GM21526 (cell line): ENCODE data around the gene INTS3.
"Not testable (repeated sequence)": the region's sequence is repeated elsewhere in the genome, so short reads cannot be mapped to it uniquely, and the experiment has no call there.

Experiments
- ATAC-seq: cut with Tn5 transposase; IDR thresholded peaks from one replicate; pipeline ENCODE4 v1.9.1; 2021; ENCODE audit warnings: moderate library complexity; ENCODE audit not compliant: unreplicated experiment, low FRiP score

INTS3 gene

DNA sequence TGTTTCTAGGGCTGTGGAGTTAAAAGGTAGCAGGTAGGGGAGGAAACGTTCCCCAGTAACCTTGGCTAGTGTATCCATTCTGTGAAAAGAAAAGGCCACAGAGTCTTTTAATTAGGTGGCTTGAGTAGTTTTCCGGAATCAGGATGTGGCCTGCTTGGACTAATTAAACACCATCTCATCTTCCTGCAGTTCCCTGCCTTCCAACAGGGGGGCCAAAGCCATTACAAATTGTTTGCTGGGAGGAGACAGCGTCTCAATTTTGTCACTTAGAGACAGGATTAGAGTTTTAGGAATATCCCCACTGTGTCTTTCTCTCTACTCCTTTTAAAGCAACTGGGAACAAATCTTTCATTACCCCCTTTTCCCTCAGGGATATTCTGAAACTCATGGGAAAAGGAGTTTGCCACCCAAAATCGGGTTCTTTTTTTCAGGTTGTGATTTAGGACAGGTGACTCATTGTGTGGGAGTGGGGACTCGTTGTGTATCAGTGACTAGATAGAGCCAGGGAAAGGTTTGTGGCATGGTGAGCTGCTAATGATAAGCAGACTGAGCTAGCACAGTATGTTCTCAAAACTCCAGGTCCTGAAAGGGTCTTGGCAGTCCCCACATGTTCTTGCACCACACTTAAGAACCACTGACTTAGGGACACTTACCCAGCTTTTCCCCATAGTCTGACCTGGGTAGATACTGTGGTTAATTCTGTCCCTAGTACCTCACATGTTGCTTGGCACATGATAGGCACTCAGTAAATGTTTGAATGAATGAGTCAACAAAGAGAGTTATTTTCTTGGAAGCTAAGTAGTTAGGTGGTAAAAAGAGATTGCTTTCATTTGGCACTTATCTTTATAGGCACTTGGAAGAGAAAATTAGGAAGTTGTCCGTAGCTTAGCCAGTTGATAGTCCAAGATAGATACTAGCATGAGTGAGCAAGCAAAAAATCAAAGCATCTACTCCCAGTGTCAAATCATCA lies 22.5 kb downstream of the INTS3 start:
- no peak for ATAC-seq

GRCh38 chr1:153752072-153752471 lies 24.2 kb downstream of the INTS3 start:
- no peak for ATAC-seq

GRCh38 chr1:153752571-153753195 lies 24.8 kb downstream of the INTS3 start:
- ATAC-seq = no peak

DNA sequence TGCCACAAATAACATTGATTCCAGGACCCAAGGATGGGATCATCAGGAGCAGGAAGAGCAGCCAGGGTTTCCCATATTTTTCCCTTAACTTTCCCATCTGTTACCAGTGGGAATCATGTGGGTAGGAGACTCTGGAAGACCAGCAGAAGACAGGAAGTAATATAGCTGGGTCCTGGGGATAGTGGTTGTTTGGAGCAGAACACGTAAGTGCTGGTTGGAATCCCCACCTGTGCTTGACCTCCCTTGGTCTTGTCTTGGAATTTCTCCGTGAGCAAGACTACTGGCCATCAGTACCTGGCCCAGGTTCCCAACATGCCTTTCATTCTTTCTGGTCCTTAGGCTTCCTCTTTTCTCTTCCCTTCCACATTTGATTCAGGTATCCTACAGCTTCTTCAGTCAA lies 26.4 kb downstream of the INTS3 start:
- ATAC-seq = no peak

DNA sequence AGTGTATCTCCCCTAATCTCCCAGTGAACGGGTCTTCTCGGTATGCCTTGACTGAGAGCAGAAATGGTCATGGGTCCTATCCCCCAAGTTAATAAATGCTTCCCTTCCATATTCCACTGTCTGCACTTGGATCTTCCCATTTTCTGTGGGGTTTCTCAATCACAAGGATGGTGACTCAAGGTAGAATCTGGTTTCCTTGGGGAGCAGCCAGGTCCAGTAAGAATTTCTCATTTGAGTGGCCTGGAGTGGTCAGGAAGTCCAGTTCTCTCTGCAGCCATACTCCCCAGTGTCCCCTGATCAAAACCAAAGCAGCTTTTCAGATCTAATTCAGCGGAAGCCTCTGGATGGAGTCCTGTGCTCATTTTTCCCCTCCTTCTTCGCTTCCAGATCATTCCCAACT lies 32.6 kb downstream of the INTS3 start:
- ATAC-seq = no peak

DNA sequence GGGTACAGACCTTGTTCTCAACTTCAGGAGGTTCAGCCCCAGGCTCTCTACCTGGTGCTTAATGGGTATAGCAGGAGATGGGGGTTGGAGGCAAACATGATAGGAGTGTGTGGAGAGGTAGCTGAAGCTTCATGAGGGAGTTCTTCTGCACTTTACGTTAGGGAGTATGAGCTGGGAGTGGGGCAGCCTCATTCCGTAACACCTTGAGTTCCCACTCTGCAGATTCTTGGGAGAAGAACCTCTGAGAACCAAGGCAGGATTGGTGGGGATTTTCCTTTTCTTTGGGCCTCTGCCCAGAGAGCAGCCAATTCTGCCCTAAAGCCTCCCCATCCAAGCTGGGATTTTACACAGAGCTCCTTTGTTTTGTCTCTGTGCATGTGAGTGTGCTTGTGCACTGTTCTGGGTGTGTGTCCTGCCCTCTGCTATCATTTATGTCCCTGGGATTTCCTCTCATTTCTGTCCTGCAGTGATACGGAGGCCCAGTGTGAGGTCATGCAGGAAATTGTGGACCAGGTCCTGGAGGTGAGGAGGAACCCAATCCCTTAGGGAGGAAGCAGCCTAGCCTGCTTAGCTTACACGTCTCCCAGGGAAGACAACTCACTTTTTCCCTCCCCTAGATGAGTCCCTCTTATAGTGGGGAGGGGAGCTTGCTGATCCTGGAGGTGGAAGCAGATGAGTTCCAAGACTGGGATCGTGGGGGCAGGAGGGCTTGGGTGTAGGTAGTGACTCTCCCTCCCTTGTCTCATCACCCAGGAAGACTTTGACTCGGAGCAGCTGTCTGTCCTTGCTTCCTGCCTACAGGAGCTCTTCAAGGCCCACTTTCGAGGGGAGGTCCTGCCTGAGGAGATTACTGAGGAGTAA lies 35.7 kb downstream of the INTS3 start:
- ATAC-seq = no peak

DNA sequence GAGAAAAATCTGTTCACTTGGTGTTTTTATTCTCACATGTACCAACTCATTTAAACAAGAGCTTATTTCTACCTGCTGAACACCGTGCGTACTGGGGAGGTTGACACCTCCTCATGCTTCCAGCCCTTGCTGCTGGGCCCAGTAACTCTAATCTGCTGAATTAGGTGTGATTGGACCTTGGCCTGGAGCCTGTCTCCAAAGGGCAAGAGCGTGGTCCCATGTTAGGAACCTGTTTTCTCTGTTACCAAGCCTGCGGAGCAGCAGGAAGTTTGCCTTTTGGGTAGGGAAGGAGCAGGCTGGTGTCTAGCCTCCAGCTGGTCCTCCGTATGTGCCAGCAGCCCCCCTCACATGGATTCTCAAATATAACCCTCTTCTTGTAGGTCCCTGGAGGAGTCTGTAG lies 36.5 kb downstream of the INTS3 start:
- no peak for ATAC-seq

DNA sequence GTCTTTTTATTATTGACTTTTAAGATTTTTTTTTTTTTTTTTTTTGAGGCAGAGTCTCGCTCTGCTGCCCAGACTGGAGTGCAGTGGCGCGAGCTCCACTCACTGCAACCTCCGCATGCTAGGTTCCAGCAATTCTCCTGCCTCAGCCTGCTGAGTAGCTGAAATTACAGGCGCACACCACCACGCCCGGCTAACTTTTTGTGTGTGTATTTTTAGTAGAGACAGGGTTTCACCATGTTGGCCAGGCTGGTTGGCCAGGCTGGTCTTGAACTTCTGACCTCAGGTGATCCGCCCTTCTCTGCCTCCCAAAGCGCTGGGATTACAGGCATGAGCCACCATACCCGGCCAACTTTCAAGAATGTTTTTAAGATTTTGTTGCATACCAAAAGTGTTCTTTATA lies 38.8 kb downstream of the INTS3 start:
- ATAC-seq = not testable (repeated sequence)

- no peak for ATAC-seq
Measured at GRCh38 chr1:153767519-153767918, 39.7 kb downstream of the INTS3 start.

DNA sequence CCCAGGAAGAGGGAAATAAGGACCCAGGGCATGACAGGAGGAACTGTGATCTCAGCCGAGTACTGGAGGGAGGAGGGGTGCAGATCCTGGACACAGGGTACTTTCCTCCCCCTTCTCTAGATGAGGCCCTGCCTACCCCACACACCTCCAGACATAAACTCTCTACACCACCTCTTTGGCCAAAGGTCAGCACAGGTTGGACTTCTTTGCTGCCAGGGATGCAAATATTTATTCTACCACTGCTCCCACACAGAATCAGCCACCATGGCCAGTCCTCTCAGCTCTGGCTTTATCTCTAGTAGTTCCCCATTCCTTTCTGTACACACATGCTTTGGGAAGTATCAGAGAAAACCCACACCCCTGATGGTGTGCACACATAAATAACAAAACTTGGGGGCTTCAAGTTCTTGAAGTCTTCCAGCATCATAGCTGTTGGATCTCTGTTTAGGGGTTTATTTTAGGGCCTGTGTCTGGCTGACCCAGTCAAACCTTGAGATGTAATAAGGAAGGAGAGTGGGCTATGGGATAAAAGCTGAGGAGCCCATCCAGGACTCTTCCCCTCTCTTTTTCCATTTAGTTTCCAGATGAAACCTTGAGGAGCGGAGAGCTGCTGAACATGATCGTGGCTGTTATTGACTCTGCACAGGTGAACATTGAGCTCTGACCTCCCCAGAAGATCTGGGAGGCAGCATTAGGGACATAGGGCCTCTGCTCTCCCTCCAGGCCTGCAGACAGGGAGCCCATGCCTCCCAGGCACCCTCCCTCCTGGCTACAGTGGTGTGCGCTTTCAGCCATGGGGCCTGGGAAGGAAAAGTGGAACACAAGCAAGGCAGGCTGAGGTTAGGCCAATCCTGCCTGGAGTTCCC lies 40.7 kb downstream of the INTS3 start:
- no peak for ATAC-seq

DNA sequence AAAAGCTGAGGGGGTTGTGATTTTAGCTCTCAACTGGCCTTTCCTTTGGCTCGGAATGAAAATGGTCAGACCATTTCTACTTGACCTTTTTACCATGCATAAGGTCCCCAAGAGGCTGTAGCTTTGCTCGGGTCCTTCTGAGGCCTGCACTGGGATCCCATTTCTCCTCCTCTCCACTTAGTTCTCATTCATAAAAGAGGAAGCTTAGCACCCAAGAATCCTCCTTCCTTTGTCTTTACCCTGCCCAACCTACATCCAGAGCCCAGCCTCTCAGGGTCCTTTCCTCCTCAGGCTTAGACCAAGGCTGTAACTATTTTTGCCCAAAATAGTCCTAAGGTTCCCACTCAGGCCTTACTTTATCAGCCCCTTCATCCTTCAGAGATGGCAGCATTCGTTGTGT lies 41.4 kb downstream of the INTS3 start:
- no peak for ATAC-seq

DNA sequence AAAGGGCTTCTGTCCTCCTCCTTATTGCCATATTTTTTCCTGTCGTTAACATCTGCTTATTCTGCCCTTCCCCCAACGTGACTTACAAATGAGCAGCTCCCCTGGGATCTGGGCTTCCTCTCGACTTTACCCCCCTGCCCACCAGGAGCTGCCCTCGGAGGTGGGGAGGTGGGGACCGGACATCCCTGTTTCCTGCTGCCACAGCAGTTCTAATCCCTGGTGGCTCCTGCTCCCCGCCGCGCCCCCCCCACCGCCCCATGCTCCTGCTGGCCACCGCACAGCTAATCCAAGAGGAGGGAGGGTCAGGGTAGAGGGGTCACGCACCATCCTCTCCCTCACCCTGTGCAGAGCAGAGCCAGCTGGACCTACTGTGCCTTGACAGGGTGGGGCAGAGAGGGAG lies 42.9 kb downstream of the INTS3 start:
- ATAC-seq = no peak

DNA sequence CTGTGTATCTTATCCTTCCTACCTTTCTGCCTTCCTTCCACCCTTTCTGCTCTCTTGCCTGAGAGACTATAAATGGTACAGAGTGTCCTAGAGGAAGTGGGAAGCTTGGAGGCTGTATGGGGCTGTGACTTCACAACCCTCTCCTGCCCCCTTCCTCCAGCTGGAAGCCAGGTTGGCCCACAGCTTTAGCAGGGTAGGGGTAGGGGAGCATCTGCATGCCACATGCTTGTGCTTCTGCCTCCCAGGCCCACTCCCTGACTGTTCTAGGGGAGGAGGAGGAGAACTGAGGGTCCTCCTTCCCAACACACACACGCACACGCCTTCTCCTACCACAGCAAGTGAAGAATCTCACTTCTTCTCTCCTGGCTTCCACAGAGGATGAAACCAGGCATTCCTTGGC lies 43.4 kb downstream of the INTS3 start:
- ATAC-seq = no peak

DNA sequence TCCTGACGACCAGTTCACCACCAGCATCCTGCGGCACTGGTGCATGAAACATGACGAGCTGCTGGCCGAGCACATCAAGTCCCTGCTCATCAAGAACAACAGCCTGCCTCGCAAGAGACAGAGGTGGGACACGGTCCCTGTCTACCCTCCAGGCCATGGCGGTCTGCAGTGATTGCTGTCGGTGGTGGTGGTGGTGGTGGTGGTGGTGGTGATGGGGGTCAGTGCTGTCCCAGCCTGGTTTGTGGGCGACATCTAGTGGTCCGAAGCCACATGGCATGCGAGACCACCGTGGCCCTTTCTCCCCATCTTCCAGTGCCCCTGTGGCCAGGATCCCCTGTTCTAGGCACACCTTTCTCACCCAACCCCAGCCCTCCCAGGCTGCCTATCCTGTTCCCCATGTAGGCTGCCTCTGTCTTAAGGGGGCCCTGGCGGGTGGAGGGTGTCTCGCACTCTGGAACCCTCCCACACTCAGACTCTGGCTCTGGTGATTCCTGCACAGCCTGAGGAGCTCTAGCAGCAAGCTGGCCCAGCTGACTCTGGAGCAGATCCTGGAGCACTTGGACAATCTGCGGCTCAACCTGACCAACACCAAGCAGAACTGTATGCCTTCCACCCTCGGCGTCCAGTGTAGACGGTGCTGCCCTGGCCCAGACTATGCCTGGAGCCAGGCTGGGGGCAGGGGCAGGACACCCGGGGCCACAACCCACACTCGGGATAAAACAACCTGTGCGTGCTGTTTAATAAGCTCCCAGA lies 44.2 kb downstream of the INTS3 start:
- ATAC-seq = no peak

- ATAC-seq = no peak
Measured at GRCh38 chr1:153773096-153773921, 45.5 kb downstream of the INTS3 start.

DNA sequence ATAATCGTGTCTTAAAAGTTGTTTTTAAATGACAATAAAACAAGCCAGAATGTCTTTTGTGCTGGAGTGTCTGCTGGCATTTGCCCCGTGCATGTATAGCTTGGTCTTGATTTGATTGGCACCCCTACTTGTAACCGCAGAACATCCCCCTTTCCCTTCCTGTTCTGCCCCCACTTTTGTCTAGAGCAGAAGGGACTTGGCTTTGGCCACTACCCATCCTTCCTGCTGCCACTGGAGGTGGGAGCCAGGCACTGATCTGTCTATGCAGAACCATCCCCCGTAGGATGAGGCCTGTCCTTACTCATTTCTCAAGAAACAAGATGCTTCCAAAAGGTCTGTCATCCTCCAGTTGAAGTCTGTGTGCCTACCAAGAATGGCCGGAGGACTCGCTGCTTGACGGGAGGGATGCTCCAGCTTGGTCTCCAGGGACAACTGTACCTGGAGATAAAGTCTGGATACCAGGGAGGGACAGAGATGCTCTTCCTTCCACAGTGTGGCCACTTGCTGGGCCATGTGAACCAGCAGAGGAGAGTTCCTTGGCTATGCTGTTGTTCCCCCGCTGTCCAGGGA lies 46.3 kb downstream of the INTS3 start:
- ATAC-seq = no peak

- no peak for ATAC-seq
Measured at GRCh38 chr1:153774780-153775457, 47.1 kb downstream of the INTS3 start, which contains the start of gene SLC27A3. Gene SLC27A3 (plus strand): TSS chr1:153775407. CDS start chr1:153775498, 91 bp downstream.
